ENCODE results near the gene SELENOW.

DNA sequence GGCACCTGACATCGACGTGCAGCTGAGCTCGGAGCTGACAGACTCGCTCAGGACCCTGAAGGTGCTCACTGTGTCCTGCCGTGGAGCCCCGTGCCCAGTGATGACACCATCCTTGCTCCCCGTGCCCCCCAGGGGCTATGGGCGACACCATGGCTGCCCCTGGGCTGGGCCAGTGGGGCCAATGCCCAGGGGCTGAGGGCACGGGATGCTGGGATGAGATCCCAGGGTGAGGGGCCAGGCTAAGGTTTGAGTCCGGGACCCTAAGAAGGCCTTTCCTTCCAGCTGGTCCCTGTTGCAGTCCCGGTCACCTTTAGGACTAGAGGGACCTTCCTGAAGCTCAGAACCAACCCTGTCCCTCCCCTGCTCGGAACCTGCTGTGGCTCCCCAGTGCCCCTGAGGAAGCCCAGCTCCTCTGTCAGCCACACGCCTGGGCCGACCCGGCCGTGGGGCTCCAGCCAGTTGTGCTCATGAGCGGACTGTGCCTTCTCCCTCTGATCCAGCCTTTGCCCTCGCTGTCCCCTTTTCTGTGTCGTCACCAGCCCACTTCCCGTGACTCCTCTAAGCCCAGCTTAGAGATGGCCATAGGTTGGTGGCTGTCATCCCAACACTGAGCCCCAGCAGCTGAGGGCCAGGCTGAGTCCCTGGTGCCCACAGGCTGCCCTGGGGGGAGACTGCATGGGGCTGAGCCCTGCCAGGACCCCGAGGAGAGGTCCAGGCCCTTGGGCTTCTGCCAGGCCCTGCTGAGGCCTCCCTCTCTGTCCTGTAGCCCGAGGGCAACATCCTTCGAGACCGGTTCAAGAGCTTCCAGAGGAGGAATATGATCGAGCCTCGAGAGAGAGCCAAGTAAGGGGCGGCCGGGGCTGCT, 22.5 kb upstream of the SELENOW start:
- TF ChIP-seq, protein P1, sequence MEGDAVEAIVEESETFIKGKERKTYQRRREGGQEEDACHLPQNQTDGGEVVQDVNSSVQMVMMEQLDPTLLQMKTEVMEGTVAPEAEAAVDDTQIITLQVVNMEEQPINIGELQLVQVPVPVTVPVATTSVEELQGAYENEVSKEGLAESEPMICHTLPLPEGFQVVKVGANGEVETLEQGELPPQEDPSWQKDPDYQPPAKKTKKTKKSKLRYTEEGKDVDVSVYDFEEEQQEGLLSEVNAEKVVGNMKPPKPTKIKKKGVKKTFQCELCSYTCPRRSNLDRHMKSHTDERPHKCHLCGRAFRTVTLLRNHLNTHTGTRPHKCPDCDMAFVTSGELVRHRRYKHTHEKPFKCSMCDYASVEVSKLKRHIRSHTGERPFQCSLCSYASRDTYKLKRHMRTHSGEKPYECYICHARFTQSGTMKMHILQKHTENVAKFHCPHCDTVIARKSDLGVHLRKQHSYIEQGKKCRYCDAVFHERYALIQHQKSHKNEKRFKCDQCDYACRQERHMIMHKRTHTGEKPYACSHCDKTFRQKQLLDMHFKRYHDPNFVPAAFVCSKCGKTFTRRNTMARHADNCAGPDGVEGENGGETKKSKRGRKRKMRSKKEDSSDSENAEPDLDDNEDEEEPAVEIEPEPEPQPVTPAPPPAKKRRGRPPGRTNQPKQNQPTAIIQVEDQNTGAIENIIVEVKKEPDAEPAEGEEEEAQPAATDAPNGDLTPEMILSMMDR (IDR thresholded peaks at IDR 0.05): no peak
- TF ChIP-seq POLR2A (IDR thresholded peaks at IDR 0.05): no peak
